HG03460 (cell line): ENCODE results near the gene SV2C.

ENCODE experiments used
- ATAC-seq: cut with Tn5 transposase; IDR thresholded peaks from one replicate; pipeline ENCODE4 v1.9.1; 2021; ENCODE audit not compliant: unreplicated experiment

SV2C gene

GRCh38 chr5:76250463-76250862 lies 167.3 kb downstream of the SV2C start:
- ATAC-seq: no peak

- ATAC-seq: no peak
Measured at GRCh38 chr5:76251656-76252055, 168.5 kb downstream of the SV2C start.

DNA sequence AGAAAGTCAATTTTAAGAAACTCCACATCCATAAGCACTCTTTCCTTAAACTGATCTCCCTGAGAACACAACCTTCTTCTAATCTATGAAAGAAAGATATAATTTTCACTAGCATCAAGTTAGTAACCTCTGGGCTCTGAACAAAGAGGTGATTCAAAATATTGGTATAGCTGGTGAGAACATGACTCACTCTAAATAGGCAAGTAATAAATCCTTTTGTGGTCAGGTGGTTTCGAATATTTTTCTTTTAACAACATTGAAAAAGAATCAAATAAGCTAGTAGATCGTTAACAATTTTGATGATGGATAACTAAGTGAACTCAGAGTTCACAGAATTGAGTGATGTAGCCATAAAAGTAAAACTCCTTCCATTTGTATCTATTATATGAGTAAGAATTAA lies 169.3 kb downstream of the SV2C start:
- no peak for ATAC-seq

- ATAC-seq: no peak
Measured at GRCh38 chr5:76256116-76256889, 173.1 kb downstream of the SV2C start.

DNA sequence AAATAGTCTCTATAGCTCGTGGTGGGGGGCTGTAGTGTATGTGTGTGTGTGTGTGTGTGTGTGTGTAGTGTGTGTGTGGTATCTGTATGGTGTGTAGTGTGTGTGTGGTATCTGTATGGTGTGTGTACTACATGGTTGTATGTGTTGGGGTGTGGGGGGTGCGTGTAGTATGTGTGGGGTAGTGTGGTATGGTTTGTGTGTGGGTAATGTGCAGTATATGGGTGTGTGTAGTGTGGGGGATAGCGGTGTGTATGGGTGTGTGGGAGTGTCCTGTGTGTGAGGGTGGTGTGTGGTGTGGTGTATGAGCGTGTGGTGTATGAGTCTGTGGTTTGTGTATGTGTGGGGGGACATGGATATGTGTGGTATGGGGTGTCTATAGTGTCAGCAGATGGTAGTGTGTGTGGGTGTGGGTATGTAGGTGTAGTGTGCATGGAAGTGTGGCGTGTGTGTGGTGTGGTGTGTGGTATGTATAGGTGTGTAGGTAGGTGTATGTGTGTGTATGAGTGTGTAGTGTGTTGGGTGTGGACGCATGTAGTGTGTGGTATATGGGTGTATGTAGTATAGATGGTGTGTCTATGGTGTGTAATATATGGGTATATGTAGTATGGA lies 174.1 kb downstream of the SV2C start:
- no peak for ATAC-seq

- no peak for ATAC-seq
Measured at GRCh38 chr5:76257897-76258296, 174.7 kb downstream of the SV2C start.

- ATAC-seq: no peak
Measured at GRCh38 chr5:76264681-76265080, 181.5 kb downstream of the SV2C start.

DNA sequence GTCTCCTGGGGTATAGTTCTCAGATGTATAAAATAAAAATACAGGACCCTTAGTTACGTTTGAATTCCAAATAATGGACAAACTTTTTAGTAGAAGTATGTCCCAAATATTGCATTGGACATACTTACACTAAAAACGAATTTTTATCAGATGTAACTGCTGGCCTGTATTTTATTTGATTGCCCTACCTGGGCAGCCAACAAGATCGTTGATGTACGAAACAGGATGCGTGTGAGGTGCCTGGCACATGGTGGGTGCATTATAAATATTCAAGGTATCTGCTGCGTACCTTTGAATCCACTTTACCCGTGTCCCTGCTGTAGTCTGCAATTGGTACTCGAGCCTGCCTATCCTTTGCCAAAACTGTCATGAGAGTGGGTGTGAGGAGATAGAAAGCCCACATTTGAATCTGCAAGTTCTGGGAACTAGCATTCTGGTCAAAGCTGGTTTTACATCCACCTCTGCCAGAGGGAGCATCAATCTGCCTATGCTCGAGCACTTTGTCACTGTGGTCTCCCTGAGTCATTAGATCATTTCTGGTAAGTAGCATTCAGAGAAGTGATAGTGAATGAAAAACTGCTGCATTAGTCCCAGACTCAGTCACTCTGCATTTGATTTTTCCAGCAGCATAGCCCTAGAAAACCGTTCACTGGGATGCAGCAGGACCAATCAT lies 186.2 kb downstream of the SV2C start:
- no peak for ATAC-seq

- no peak for ATAC-seq
Measured at GRCh38 chr5:76269932-76270610, 186.9 kb downstream of the SV2C start.

GRCh38 chr5:76271836-76272235 lies 188.7 kb downstream of the SV2C start:
- ATAC-seq: no peak

DNA sequence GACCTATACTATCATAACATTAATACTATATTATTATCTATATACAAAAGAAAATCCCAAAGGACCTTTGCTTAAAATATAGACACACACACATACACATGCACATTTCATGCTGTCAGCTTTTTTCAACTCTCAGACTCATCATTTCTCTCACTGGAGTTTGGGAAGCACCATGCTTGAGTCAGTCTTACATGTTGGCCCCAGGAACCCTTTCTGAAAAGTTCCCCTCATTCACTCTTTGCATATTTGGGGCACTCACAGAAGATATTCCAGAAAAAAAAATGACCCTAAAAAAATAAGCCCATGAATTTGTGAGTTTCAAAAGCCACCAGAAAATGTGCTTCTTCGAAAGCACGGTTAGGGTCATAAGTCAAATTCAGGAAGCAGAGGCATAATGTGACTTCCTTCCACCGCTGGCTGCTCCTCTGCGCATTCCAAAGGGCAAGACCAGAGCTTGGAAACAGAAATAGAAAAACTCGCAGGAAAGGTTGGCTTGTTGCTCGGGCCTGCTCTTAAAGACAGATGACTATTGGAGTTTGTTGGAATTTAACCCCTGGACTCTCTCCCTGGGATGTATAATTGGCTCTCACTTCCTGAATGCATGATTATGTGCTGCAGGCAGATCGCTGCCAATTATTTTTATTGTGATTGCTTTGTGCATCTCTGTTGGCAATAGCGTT lies 190.2 kb downstream of the SV2C start:
- no peak for ATAC-seq

DNA sequence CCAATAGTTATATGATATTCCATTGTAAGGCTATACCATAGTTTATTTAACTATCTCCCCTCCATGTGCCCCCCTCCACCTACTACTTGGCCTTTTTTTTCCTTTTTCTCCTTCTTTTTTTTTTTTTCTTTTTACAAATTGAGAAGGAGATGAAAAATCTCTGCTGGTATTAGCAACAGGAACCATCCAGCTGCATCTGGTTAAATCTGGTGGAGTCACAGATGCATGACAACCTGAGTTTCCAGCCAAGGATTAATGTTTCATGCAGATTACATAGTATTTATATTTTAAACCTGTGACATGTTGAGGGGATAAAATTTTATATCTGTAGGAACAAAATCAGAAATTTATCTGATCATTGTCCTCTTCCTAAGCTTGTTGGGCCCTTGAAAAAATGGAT lies 191.4 kb downstream of the SV2C start:
- ATAC-seq: no peak

DNA sequence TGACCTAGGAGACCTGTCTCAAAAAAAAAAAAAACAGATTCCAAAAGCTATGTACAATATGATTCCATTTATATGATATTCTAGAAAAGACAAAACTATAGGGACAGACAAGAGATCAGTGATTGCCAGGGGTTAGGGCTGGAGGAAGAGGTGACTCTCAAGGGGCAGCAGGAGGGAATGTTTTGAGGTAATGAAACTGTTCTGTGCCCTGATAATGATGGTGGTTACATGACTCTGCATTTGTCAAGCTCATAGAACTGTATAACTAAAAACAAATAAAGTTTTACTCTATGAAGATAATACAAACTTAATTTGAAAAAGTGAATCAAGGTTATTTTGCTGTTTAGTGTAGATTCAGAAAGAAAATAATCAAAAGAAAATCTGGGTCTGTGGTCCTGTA lies 194.6 kb downstream of the SV2C start:
- no peak for ATAC-seq

DNA sequence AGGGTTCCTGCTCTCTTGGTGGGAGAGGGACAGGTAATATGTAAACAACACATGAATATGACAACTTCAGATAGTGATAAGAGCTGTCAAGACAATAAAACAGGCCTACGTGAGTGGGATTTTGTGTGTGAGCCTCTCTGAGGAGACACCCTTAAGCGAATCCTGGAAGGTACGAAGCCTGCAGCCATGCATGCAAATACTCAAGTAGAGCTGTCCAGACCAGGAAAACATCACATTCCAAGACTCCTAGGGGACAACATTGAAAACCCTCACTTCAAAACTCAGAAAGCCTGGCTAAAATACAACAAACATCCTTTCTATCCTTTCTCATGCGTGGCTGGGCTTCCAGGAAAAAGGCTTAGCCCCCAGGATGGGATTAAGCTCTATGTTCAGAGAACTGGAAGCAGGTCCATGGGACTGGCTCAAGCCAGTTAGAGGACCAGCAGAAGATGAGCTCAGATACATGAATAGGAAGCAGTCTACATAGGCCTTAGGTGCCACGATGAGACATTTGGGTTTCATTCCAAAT lies 195.1 kb downstream of the SV2C start:
- no peak for ATAC-seq

GRCh38 chr5:76280494-76280893 lies 197.3 kb downstream of the SV2C start:
- no peak for ATAC-seq

DNA sequence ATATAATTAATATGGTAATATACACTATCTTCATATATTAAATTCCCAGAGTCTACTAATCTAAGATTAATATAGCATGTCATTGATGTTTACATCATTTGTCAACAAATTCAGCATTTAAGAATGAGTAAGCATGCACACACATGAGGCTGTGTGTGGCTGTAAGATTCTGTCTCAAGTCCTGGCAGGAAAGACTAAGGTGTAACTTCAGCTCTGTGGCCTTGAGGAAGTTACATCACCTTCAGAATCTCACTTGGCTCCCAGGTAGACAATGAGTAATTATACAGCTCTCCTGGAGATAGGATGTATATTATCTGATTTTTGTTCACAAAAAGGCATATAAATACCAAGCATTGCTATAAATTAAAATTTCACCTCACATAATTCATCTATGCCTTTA lies 200.5 kb downstream of the SV2C start:
- no peak for ATAC-seq

DNA sequence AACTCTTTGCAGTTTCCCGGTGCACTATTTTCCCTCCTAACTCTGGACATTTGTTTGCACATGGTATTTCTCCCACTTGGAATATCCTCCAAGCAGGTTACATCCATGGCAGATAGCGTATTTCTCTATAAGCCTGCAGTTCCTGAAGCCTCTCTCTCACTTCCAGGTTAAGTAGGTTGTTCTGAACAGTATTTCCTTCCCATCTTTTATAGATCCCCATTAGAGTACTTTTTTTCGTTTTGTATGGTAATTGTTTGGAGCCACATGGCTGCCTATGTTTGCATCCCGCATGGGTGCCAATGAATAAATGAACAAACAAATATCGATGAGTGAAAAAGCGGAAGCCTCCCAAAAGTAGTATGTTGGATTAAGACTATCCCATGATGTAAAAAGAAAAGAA lies 206.5 kb downstream of the SV2C start:
- no peak for ATAC-seq

GRCh38 chr5:76290321-76290757 lies 207.2 kb downstream of the SV2C start:
- ATAC-seq: no peak

DNA sequence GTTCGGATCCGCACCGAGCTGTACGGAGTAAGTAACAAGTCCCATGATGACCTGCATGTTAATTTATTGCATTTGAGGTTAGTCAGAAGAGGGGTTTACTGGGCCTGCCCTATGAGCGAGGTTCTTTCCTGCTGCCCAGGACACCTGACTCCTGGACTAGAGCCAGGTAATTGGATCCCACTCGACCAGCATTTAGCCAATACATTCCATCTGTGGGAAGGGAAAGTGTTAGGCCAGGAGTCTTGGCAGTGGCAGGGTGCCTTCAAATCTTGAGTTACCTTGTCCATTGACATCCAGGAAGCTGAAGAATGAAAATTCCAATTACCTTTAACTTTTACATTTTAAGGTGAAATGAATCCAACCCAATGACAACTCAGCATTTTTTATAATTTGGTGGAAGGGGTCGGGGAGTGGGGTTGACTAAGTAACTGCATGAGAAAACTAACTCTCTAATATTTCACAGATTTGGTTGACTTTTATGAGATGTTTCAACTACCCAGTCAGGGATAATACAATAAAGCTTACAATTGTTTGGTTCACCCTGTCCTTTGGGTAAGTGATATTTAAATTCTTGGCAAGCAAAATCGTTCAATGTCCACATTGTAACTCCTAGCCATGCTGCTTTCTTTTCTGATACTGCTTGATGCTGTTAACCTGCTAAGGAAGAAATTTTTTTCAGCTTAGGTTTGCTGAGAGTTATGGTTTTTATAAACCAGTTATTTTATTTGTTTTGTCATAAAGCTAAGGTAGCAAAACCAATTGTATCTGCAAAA lies 208.3 kb downstream of the SV2C start:
- ATAC-seq: no peak
